Panc1 (cell line): ENCODE measurements around the gene PTGIR. TPM values are rescaled to one million over a fixed set of nuclear protein-coding genes. Genes with fewer than 3 reads are reported as not detected.

Experiments
- ATAC-seq: fragments of 200-7000 bp; cut with Tn5 transposase; 2 replicates; pipeline ENCODE4 v1.9.1; 2020; ENCODE audit warnings: mild to moderate bottlenecking, moderate library complexity
- BruUV-seq: library from RNA; stranded (reverse); fragments of 400-500 nt; replicated peaks from 2 replicates; lab custom pipeline; 2021; lab: Mats Ljungman, UMichigan
- CTCF ChIA-PET: fragments of 300-600 bp; sonication (Branson Sonifier 250); formaldehyde crosslinking; loops from one replicate; lab custom pipeline; 2022; ENCODE audit warnings: antibody characterized with exemption; lab: Charles Lee
- POLR2A ChIA-PET: fragments of 300-600 bp; sonication (Branson Sonifier 250); formaldehyde crosslinking; loops from one replicate; lab custom pipeline; 2022; ENCODE audit warnings: antibody characterized with exemption; lab: Charles Lee
- DNase-seq: peaks from one replicate; pipeline ENCODE4 v3.0.0-alpha.2; 2010; ENCODE audit warnings: low read depth, low spot score
- H3K27ac ChIP-seq: 2 replicates; pipeline ENCODE4 v1.5.1; 2011; ENCODE audit warnings: mild to moderate bottlenecking, low read length, inconsistent platforms
- H3K27me3 ChIP-seq: fragments of 200-500 bp; sonication (Bioruptor generic); 2 replicates; pipeline ENCODE4 v1.6.0; 2014; ENCODE audit warnings: low read length, inconsistent platforms; ENCODE audit not compliant: control insufficient read depth, insufficient read depth
- H3K36me3 ChIP-seq: fragments of 200-500 bp; sonication (Bioruptor generic); 2 replicates; pipeline ENCODE4 v1.5.1; 2014; ENCODE audit warnings: inconsistent platforms, mild to moderate bottlenecking, low read length, moderate library complexity; ENCODE audit not compliant: control insufficient read depth, insufficient read depth
- H3K4me1 ChIP-seq: 2 replicates; pipeline ENCODE4 v1.5.1; 2011; ENCODE audit warnings: inconsistent platforms, mild to moderate bottlenecking, low read length, moderate library complexity; ENCODE audit not compliant: control insufficient read depth, insufficient read depth
- H3K4me3 ChIP-seq, 2 experiments: 2 replicates each; pipeline ENCODE4 v1.5.1; 2011 to 2012; ENCODE audit warnings: low read depth in 2 of 2, low read length in 2 of 2, mild to moderate bottlenecking in 2 of 2, inconsistent platforms in 1 of 2, moderate library complexity in 1 of 2
- H3K9me3 ChIP-seq: fragments of 200-500 bp; sonication (Bioruptor generic); 2 replicates; pipeline ENCODE4 v1.5.1; 2014; ENCODE audit warnings: low read depth, mild to moderate bottlenecking, inconsistent platforms, low read length, moderate library complexity; ENCODE audit not compliant: control insufficient read depth, insufficient read depth
- POLR2AphosphoS5 ChIP-seq: IDR thresholded peaks from 2 replicates; pipeline ENCODE4 v1.6.1; 2012; ENCODE audit warnings: mild to moderate bottlenecking, low read depth, low read length, moderate library complexity
- SIN3A ChIP-seq: IDR thresholded peaks from 2 replicates; pipeline ENCODE4 v1.6.1; 2012; ENCODE audit warnings: low read depth, mild to moderate bottlenecking, low read length, moderate library complexity, borderline replicate concordance; ENCODE audit not compliant: insufficient read depth
- TCF7L2 ChIP-seq: IDR thresholded peaks from 2 replicates; pipeline ENCODE4 v1.6.1; 2011; ENCODE audit warnings: mild to moderate bottlenecking, low read depth, low read length, inconsistent platforms
- in situ Hi-C: cut with HindIII; loops from 2 replicates; pipeline ENCODE4 v1.10.0; 2016; ENCODE audit warnings: low sequenced_read_pairs, low pct_unique_long_range_greater_than_20kb
- intact Hi-C: fragments of 100-400 bp; cut with micrococcal nuclease; formaldehyde crosslinking; loops from one replicate; pipeline ENCODE4 v1.10.0; 2022; ENCODE audit not compliant: unreplicated experiment
- total RNA-seq: library from RNA; stranded (reverse); gene quantifications from one replicate; pipeline ENCODE4 v1.2.1, GENCODE V29; 2021; ENCODE audit not compliant: unreplicated experiment
- TF ChIP-seq, protein P1 (sequence below): fragments of 450-650 bp; IDR thresholded peaks from 2 replicates; pipeline ENCODE4 v1.5.1; 2017; ENCODE audit warnings: mild to moderate bottlenecking
- TF ChIP-seq, protein P2 (sequence below), 2 experiments: IDR thresholded peaks; 2 replicates each; pipeline ENCODE4 v1.6.1; 2011 to 2012; ENCODE audit warnings: low read depth in 2 of 2, control low read depth in 1 of 2, low read length in 1 of 2, mild to moderate bottlenecking in 1 of 2, moderate library complexity in 1 of 2; ENCODE audit not compliant: insufficient read depth in 1 of 2

Gene PTGIR
- total RNA-seq, 1 experiment from 2014 or later, result 0.08 TPM

DNA sequence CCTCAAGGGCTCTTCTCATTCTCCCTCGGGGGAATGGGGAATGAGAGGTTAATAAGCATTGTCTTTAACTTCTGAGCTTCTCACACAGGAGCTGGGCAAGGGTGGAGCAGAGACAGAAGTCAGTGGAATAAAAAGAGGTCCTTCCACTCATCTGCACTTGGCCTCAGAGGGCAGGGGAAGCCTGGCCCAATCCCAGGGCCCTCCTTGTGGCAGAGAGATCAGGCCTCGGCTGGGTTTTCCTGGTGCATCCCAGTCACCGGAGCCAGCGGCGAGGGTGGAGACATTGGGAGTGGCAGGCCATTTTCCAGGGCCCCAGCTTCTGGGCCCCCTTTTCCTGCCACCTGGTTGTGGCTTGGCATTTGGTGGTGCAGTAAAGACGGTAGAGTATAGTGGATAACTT is 13.1 kb downstream of the PTGIR start:
- TF ChIP-seq TCF7L2, result no peak
- no peak for TF ChIP-seq POLR2AphosphoS5
- TF ChIP-seq, protein P1, sequence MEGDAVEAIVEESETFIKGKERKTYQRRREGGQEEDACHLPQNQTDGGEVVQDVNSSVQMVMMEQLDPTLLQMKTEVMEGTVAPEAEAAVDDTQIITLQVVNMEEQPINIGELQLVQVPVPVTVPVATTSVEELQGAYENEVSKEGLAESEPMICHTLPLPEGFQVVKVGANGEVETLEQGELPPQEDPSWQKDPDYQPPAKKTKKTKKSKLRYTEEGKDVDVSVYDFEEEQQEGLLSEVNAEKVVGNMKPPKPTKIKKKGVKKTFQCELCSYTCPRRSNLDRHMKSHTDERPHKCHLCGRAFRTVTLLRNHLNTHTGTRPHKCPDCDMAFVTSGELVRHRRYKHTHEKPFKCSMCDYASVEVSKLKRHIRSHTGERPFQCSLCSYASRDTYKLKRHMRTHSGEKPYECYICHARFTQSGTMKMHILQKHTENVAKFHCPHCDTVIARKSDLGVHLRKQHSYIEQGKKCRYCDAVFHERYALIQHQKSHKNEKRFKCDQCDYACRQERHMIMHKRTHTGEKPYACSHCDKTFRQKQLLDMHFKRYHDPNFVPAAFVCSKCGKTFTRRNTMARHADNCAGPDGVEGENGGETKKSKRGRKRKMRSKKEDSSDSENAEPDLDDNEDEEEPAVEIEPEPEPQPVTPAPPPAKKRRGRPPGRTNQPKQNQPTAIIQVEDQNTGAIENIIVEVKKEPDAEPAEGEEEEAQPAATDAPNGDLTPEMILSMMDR, result no peak
- TF ChIP-seq, protein P2, sequence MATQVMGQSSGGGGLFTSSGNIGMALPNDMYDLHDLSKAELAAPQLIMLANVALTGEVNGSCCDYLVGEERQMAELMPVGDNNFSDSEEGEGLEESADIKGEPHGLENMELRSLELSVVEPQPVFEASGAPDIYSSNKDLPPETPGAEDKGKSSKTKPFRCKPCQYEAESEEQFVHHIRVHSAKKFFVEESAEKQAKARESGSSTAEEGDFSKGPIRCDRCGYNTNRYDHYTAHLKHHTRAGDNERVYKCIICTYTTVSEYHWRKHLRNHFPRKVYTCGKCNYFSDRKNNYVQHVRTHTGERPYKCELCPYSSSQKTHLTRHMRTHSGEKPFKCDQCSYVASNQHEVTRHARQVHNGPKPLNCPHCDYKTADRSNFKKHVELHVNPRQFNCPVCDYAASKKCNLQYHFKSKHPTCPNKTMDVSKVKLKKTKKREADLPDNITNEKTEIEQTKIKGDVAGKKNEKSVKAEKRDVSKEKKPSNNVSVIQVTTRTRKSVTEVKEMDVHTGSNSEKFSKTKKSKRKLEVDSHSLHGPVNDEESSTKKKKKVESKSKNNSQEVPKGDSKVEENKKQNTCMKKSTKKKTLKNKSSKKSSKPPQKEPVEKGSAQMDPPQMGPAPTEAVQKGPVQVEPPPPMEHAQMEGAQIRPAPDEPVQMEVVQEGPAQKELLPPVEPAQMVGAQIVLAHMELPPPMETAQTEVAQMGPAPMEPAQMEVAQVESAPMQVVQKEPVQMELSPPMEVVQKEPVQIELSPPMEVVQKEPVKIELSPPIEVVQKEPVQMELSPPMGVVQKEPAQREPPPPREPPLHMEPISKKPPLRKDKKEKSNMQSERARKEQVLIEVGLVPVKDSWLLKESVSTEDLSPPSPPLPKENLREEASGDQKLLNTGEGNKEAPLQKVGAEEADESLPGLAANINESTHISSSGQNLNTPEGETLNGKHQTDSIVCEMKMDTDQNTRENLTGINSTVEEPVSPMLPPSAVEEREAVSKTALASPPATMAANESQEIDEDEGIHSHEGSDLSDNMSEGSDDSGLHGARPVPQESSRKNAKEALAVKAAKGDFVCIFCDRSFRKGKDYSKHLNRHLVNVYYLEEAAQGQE (IDR thresholded peaks at IDR 0.05; ENCODE audit: insufficient read depth in 1 of 2, low read depth in 2 of 2, low read length in 1 of 2), result no peak
- no peak for TF ChIP-seq SIN3A
- ATAC-seq, result no peak
- Histone ChIP-seq H3K4me1 (no peaks in the 10 kb centered on the region; the same call in 1 of the 2 replicates), H3K36me3 (peaks cover 5% of the 10 kb centered on the region), H3K27ac (no peak overlapping the region), H3K27me3 (no peaks in the 10 kb centered on the region), H3K4me3 (no peak overlapping the region), H3K9me3 (no peaks in the 10 kb centered on the region)
- intact Hi-C loops, result no loop called here
- DNase-seq, result no peak
- in situ Hi-C loops, result no loop called here
- CTCF ChIA-PET, result interaction anchor here (0.6 to 2.6 kb wide), 3 partner anchors 43 to 63 kb away, joined by 4 to 10 read pairs (median 8); partner anchors contain the start of gene DACT3
- BruUV-seq, result no TSS peak
- POLR2A ChIA-PET, result no interaction called here

DNA sequence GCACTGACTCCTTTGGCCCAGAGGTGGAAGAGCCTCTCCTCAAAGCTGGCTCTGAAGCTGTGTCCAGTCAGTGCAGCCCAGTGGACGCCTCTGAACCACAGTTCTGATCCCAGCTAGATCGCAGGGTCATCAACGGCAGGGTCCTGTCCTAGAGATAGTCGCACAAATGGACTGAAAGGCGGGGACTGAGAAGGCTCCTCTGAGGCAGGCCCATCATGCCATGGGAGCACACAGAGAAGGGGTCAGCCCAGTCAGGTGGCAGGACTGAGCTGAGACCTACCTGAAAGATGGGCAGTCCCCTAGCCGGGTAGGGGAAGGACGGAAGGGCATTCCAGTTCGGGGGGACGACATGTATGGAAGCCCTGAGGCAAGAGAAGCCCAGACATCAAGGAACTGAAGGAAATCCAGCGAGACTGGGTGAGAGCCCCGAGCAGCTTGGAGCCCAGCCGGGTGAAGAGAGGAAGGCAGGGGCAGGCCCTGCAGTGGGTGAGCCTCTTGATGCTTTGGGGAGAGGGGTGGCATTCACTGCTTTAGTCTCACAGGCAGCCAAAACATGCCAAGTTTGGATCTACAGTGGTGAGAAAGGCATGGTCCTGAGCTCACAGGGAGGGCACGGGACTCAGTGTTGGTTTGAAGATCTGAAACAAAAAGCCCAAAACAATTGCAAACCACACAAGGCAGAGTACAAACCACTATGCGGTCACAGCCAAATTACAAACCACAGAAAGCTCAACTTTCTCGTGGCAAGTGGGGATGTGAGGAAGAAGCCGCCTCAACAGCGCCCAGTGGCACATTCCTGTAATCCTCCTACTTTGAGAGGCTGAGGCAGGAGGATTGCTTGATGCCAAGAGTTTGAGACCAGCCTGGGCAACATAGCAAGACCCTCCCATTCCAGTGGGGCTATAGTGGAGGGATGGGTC is 13.8 kb downstream of the PTGIR start:
- TF ChIP-seq POLR2AphosphoS5 (peak; percentile 55; the same call in 1 of the 2 replicates), TCF7L2 (no peak)
- TF ChIP-seq, protein P1, result no peak
- Histone ChIP-seq H3K4me3 (no peak overlapping the region), H3K36me3 (peaks cover 5% of the 10 kb centered on the region), H3K9me3 (no peaks in the 10 kb centered on the region), H3K27ac (no peak overlapping the region), H3K4me1 (no peaks in the 10 kb centered on the region), H3K27me3 (no peaks in the 10 kb centered on the region)
- intact Hi-C loops, result no loop called here
- ChIA-PET POLR2A (interaction anchor here (0.7 kb wide), 1 partner anchor 502 kb away, joined by 3 read pairs; no protein-coding TSS in a partner anchor), CTCF (interaction anchor here (0.6 to 2.6 kb wide), 2 partner anchors 42 to 50 kb away, joined by 8 to 10 read pairs; partner anchors contain the start of gene DACT3)
- DNase-seq (no peak), ATAC-seq (peak; percentile 46)
- in situ Hi-C loops, result no loop called here
- no TSS peak for BruUV-seq
